Common myeloid progenitor, CD34-positive (primary cell): ENCODE results near the gene PLD4.

Experiments used
- CTCF ChIA-PET: fragments of 350-600 bp; sonication (Branson Sonifier 250); formaldehyde crosslinking; loops from one replicate; lab custom pipeline; 2021; ENCODE audit warnings: antibody characterized with exemption; lab: Charles Lee
- POLR2A ChIA-PET: fragments of 350-600 bp; sonication (Branson Sonifier 250); formaldehyde crosslinking; loops from one replicate; lab custom pipeline; 2021; ENCODE audit warnings: antibody characterized with exemption; lab: Charles Lee
- DNase-seq, 3 donors: peaks; one replicate each; pipeline versions ENCODE4 v3.0.0 to v3.0.0-alpha.2; 2013
- H3K27ac ChIP-seq, 2 experiments: 1 replicate in 1 of 2; 2 replicates in 1 of 2; pipeline ENCODE4 v1.7.0; 2013; ENCODE audit warnings: inconsistent platforms in 2 of 2, low read length in 2 of 2, mild to moderate bottlenecking in 2 of 2, low read depth in 1 of 2, moderate library complexity in 1 of 2; ENCODE audit not compliant: severe bottlenecking in 2 of 2, insufficient read depth in 1 of 2, poor library complexity in 1 of 2
- H3K27me3 ChIP-seq, 5 experiments: replicated peaks in 2 of 5; 1 replicate in 3 of 5; 2 replicates in 2 of 5; pipeline versions ENCODE4 v1.6.1 to v1.7.0; 2013; ENCODE audit warnings: low read length in 4 of 5, mild to moderate bottlenecking in 2 of 5, moderate library complexity in 2 of 5, inconsistent platforms in 1 of 5; ENCODE audit not compliant: insufficient read depth in 5 of 5, control insufficient read depth in 4 of 5
- H3K36me3 ChIP-seq, 4 experiments: 1 replicate in 2 of 4; 2 replicates in 2 of 4; pipeline versions ENCODE4 v1.6.1 to v1.7.0; 2013; ENCODE audit warnings: low read length in 3 of 4, control low read depth in 1 of 4, mild to moderate bottlenecking in 1 of 4; ENCODE audit not compliant: control insufficient read depth in 4 of 4, insufficient read depth in 4 of 4
- H3K4me1 ChIP-seq, 4 experiments: 1 replicate in 3 of 4; 2 replicates in 1 of 4; pipeline versions ENCODE4 v1.6.1 to v1.7.1; 2013; ENCODE audit warnings: low read length in 3 of 4, mild to moderate bottlenecking in 3 of 4, control low read depth in 1 of 4, inconsistent platforms in 1 of 4, moderate library complexity in 1 of 4; ENCODE audit not compliant: control insufficient read depth in 4 of 4, insufficient read depth in 4 of 4; ENCODE audit errors: control extremely low read depth in 1 of 4
- H3K4me3 ChIP-seq, 7 experiments: 1 replicate in 4 of 7; 2 replicates in 3 of 7; pipeline versions ENCODE4 v1.5.1 to v1.7.0; 2013; ENCODE audit warnings: mild to moderate bottlenecking in 7 of 7, low read length in 6 of 7, moderate library complexity in 6 of 7, inconsistent platforms in 2 of 7, low read depth in 2 of 7, control low read depth in 1 of 7; ENCODE audit not compliant: insufficient read depth in 4 of 7, control insufficient read depth in 1 of 7; ENCODE audit errors: extremely low read depth in 1 of 7
- H3K9me3 ChIP-seq, 5 experiments: 1 replicate in 4 of 5; 2 replicates in 1 of 5; pipeline versions ENCODE4 v1.6.1 to v1.7.1; 2013; ENCODE audit warnings: low read length in 4 of 5, mild to moderate bottlenecking in 2 of 5, inconsistent platforms in 1 of 5, low read depth in 1 of 5, moderate library complexity in 1 of 5; ENCODE audit not compliant: control insufficient read depth in 4 of 5, insufficient read depth in 2 of 5; ENCODE audit errors: control extremely low read depth in 1 of 5
- WGBS: methylation state at CpG from one replicate; pipeline ENCODE4 v1.1.5; 2013; ENCODE audit not compliant: insufficient coverage; 5-methylcytosine and 5-hydroxymethylcytosine counted together

The PLD4 gene

DNA sequence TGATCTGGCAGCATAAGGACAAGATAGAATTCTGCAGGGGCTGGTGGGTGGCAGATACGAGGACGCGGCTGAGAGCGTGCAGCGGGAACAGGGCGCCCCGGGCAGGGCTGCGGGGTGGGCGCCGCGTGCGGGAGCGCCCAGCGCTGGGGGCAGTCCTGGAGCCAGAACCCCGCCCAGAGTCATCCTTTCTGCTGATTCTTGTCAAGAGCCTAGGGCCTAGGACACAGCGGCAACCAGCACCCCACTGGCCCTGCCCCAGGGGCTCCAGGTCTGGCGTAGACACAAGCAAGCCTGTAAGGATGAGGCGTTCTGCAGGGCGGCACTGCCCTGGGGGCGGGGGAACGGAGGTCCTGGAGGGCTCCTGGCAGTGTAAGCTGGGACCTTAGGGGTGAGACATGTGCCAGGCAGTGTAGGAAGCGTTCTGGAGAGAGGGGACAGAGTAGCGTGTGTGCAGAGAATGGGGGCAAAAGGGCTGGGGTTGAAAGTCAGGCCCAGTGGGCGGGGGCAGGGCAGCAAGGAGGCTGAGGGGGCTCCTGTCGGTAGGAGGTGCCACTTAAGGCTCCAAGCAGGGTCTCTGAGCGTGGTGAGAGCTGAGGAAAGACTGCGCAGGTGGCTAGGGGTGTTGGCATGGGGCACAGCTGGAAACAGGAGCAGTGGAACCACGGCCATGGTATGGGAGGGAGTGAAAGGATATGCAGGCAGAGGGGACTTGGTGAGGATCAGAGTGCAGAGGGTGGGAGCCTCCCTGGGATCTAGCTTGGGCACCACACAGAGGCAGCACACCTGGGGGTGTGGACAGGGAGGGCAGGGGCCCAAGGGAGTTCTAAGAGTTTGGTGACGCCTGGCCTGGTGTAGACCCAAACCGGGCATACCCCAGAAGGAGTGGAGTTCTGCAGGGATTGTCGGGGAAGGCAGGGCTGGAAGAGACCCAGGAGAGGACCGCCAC lies 54.3 kb downstream of the PLD4 start:
- Histone ChIP-seq H3K4me1 (peaks cover 0 to 16% (median 13%) of the 10 kb centered on the region in 4 experiments), H3K36me3 (no peaks in the 10 kb centered on the region), H3K27ac (no peak overlapping the region), H3K9me3 (no peaks in the 10 kb centered on the region), H3K4me3 (peak overlapping the region in 3 of 7 experiments; percentile 19 to 74 (median 66)), H3K27me3 (peaks cover 0 to 28% (median 18%) of the 10 kb centered on the region in 5 experiments)
- ChIA-PET POLR2A (interaction anchor here (0.6 kb wide), 1 partner anchor 288 kb away, joined by 7 read pairs; no protein-coding TSS in a partner anchor), CTCF (interaction anchor here (1.3 to 1.4 kb wide), 2 partner anchors 10 to 65 kb away, joined by 4 to 6 read pairs; no protein-coding TSS in a partner anchor)
- DNase-seq = peak in 1 of 3 donors; percentile 24
- 48% methylated on average over 26 of the region's 32 CpGs for WGBS

DNA sequence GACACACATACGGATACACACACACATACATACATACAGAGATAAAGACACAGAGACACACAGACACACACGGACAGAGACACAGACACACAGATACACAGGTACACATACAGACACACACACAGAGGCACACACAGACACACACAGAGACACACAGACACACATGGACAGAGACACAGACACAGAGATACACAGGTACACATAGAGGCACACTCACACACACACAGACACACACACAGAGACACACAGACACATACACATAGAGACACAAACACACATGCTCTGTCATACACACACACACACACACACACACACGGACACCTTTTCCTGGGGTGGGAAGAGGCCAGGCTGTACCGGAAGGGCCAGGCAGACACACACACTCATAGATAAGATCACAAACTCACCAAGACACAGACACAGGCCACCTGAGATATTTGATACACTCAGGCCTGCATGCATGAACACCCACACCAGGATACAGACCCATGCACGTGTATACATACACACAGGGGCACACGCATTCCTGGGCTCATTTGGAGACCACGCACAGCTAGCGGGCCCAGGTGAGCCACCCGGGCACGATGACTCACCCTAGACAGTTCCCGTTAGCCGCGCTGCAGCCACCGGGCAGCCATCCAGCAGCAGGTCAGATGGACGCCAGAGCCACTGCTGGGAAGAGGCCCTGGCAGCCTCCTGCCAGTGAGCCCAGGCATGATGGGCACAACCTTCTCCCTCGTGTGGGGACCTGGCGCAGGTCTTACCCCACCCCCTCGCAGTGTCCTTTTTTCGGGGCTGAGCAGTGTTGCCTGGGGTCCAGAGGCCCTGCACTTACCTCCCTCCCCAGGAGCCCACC lies 55.3 kb downstream of the PLD4 start:
- no peak overlapping the region for H3K27ac ChIP-seq
- peaks cover 0 to 28% (median 18%) of the 10 kb centered on the region in 5 experiments for H3K27me3 ChIP-seq
- CTCF ChIA-PET = interaction anchor here (1.4 to 1.9 kb wide), 2 partner anchors 11 to 63 kb away, joined by 4 to 11 read pairs; no protein-coding TSS in a partner anchor
- DNase-seq = no peak
- peaks cover 0 to 18% (median 13%) of the 10 kb centered on the region in 4 experiments for H3K4me1 ChIP-seq
- POLR2A ChIA-PET = no interaction called here
- no peaks in the 10 kb centered on the region for H3K36me3 ChIP-seq
- WGBS = 86% methylated on average over 16 of the region's 19 CpGs
- no peaks in the 10 kb centered on the region for H3K9me3 ChIP-seq
- no peak overlapping the region for H3K4me3 ChIP-seq

DNA sequence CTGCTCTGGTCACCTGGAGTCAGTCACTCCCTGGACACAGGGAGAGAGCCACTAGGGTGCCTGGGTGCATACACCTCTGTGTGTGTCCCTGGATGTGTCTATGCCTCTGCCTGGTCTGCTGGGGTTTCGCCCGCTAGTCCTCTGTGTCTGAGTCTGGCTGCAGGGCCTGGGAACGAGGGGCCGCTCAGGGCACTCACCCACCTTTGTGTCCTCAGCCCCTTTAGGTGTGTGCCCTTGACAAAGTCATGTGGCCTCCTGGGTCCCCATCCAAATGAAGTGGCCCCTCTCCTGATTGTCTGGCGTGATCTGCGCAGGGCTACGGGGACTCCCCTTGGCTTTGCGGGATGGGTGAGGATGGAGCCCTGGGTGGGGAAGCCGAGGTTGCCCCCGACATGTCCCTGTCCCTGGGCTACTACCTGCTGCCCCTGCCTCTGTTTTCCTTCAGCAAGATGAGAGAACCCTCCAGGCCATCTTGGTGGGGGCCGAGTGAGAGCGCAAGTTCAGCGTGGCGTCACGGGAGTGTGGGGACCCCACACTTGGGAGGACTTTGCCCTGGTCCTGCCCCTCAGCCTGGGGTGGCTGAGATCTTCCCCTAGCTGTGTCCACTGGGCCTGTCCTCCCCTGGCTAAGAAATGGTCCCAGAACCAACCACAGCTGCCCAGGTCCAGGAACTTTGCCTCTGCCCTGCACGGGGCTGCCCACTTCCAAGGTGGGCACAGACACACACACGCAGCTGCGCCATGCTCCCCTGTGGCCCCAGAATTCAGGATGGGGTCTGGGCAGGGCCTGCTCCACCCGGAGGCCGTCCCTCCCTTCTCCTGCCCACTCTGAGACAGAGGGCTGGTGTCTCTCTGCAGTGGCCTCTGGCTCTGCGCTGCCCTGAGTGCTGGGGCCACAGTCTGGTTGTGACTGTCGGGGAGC lies 56.2 kb downstream of the PLD4 start:
- Histone ChIP-seq H3K36me3 (no peaks in the 10 kb centered on the region), H3K4me3 (no peak overlapping the region), H3K4me1 (peaks cover 0 to 18% (median 15%) of the 10 kb centered on the region in 4 experiments), H3K27me3 (peaks cover 0 to 28% (median 18%) of the 10 kb centered on the region in 5 experiments), H3K9me3 (no peaks in the 10 kb centered on the region), H3K27ac (no peak overlapping the region)
- ChIA-PET CTCF (interaction anchor here (1.0 to 1.9 kb wide), 4 partner anchors 12 to 64 kb away, joined by 3 to 11 read pairs (median 6); no protein-coding TSS in a partner anchor), POLR2A (no interaction called here)
- 96% methylated on average over 21 of the region's 22 CpGs for WGBS
- DNase-seq = no peak

DNA sequence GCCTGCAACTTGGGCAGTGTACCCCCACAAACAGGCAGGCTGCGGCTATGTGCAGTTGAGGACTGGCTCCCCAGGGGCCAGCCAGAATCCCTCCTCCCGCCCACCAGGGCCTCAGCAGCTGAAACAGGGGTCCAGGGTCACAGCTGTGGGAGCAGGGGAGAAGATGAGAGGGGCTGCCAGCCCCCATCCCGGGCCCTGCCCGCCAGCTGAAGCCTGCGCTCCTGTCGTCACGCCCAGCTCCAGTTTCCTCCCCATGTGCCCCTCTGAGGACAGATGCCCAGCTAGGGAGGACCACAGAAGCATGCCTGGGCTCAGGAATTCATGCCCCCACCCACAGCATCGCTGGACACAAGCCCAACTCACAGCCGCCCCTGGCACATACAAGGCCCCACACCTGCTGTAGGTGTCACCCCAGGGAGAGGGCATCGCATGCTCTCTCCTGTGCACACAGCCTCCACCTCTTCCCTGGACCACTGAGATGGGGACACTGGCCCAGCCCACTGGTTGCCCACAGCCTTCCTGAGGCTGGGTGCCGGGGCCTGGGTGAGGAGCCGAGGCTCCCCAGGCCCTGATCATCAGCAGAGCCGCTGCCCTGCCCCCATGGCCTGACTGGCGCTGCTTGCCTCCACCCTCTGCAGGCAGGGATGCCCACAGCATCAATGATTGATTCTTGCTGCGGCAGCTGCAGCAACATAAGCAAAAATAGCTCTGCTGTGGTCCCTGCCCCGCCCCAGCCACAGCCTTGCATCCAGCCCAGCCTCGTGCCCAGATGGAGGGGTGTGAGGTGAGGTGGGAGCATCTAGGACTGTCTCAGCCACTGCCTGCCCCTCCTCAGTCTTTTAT lies 57.2 kb downstream of the PLD4 start:
- 93% methylated on average over 13 of the region's 17 CpGs for WGBS
- Histone ChIP-seq H3K4me3 (no peak overlapping the region), H3K27me3 (peaks cover 0 to 21% (median 17%) of the 10 kb centered on the region in 5 experiments), H3K27ac (no peak overlapping the region), H3K9me3 (no peaks in the 10 kb centered on the region), H3K4me1 (peaks cover 0 to 25% (median 21%) of the 10 kb centered on the region in 4 experiments), H3K36me3 (no peaks in the 10 kb centered on the region)
- no peak for DNase-seq
- ChIA-PET POLR2A (no interaction called here), CTCF (interaction anchor here (1.0 to 1.9 kb wide), 3 partner anchors 38 to 63 kb away, joined by 3 to 11 read pairs (median 7); no protein-coding TSS in a partner anchor)

DNA sequence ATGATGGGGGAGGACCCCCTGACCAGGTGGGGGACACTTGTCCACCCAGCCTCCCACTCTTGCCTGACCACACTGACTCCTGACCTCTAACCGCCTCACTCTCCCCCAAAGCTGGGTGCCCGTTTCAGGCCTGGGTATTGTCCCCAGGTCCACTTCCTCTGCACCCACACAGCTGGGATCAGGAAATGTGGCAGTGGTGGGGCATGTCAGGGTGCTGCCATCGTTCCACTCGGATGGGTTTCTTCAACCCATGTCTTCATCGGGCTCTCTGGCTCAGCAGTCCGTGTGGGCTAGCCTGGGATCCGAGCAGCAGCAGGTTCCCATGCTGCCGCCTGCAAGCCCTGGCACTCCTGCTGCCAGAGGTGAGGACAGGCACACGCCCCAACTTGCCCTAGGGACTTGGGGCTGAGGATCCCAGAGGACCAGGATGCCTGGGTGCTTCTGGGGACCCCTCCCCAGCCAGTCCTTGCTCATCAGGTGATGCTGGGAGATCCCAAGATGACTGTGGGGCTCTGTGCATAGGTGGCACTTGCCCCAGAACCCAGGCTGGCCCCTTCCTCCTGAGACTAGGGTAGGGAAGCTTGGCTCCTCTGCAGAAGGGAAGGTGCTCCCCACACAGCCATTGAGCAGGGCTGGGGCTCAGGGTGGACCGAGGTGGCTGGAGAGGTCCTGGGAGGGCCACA lies 58.0 kb downstream of the PLD4 start:
- no peaks in the 10 kb centered on the region for H3K36me3 ChIP-seq
- ChIA-PET POLR2A (no interaction called here), CTCF (no interaction called here)
- no peak for DNase-seq
- peaks cover 0 to 21% (median 20%) of the 10 kb centered on the region in 4 experiments for H3K4me1 ChIP-seq
- H3K9me3 ChIP-seq = no peaks in the 10 kb centered on the region
- no peak overlapping the region for H3K27ac ChIP-seq
- 90% methylated on average over 7 of the region's 10 CpGs for WGBS
- H3K27me3 ChIP-seq = peaks cover 0 to 13% (median 11%) of the 10 kb centered on the region in 5 experiments
- H3K4me3 ChIP-seq = no peak overlapping the region
